ENCODE results near the gene HPN. TPM values are rescaled to one million over a fixed set of nuclear protein-coding genes. Genes with fewer than 3 reads are reported as not detected.

HPN gene
- total and polyA plus RNA-seq, 2 of the 13 experiments (the other 11 are each of a cell fraction or from before 2014, with no cell fraction given) = 46.7 to 261 TPM

DNA sequence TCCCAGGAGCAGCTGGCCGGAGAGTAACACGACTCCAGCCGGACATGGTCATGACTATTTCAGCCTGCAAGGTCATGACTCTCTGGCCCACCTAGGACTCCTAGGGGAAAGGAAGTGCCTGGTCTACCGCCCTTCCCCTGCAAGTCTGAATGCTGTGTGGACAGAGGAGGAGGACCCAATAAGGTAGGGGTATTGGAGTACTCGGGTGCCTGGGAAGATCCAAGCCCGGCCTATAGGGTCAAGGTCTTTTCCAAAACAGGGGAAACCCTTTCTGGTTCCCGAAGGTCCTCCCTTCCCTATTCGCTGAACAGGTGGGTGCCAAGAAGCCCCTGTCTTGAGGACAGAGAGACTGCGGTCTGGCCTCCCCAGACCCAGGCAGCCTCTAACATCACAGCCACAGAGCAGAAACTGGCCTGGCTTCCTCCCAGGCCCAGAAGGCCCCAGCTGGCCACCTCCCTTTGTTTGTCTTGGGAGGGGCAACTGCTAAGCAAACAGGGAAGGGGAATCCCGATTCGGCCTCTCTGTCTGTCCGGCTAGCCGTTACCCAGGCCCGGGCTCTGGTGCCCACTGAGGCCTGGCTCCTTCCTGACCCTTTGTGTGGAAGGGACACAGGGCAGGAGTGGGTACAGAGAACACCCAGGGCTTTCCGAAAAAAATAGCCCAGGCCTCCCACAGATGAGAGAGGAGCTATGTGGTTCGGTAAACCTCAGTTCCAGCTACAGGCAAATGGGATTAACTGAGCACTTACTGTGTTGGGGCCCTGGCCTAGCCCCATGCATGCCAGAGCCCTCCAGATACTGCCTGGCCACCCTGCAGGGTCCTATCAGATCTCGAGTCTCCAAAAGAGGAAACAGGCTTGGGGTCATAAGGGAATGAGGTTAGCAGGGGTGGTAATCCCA is 46.6 kb upstream of the HPN start (continued):
- TF ChIP-seq, protein P1, sequence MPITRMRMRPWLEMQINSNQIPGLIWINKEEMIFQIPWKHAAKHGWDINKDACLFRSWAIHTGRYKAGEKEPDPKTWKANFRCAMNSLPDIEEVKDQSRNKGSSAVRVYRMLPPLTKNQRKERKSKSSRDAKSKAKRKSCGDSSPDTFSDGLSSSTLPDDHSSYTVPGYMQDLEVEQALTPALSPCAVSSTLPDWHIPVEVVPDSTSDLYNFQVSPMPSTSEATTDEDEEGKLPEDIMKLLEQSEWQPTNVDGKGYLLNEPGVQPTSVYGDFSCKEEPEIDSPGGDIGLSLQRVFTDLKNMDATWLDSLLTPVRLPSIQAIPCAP (CRISPR knock-in tag; IDR thresholded peaks at IDR 0.05; ENCODE audit: low read depth) = no peak
- TF ChIP-seq ZBTB46 (CRISPR knock-in tag; IDR thresholded peaks at IDR 0.05; ENCODE audit: borderline replicate concordance) = no peak
- TF ChIP-seq ZNF556 (CRISPR knock-in tag; IDR thresholded peaks at IDR 0.05; ENCODE audit: borderline replicate concordance) = peak; percentile 25; the same call in 1 of the 2 replicates
- no peak for TF ChIP-seq SNRNP70 (IDR thresholded peaks at IDR 0.05; ENCODE audit: low read depth, low read length)
- 0 out of 2 replicates have a peak, but pooled peaks have one; percentile 18 for TF ChIP-seq KLF9 (CRISPR knock-in tag; IDR thresholded peaks at IDR 0.05; ENCODE audit: low read depth)
- TF ChIP-seq TSC22D2 (CRISPR knock-in tag; IDR thresholded peaks at IDR 0.05; ENCODE audit: borderline replicate concordance) = peak; percentile 58; the same call in 1 of the 2 replicates
- no peak for TF ChIP-seq EZH2 (conservative IDR thresholded peaks at IDR 0.05; ENCODE audit: low read depth, low read length)
- peak; percentile 46; the same call in 1 of the 2 replicates for TF ChIP-seq ZNF670 (CRISPR knock-in tag; IDR thresholded peaks at IDR 0.05; ENCODE audit: borderline replicate concordance)
- no peak for TF ChIP-seq MTA3 (CRISPR knock-in tag; IDR thresholded peaks at IDR 0.05)
- TF ChIP-seq, protein P2, sequence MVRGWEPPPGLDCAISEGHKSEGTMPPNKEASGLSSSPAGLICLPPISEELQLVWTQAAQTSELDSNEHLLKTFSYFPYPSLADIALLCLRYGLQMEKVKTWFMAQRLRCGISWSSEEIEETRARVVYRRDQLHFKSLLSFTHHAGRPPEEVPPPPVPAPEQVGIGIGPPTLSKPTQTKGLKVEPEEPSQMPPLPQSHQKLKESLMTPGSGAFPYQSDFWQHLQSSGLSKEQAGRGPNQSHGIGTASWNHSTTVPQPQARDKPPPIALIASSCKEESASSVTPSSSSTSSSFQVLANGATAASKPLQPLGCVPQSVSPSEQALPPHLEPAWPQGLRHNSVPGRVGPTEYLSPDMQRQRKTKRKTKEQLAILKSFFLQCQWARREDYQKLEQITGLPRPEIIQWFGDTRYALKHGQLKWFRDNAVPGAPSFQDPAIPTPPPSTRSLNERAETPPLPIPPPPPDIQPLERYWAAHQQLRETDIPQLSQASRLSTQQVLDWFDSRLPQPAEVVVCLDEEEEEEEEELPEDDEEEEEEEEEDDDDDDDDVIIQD (CRISPR knock-in tag; IDR thresholded peaks at IDR 0.05; ENCODE audit: low read depth) = 0 out of 2 replicates have a peak, but pooled peaks have one; percentile 46
- no peak for TF ChIP-seq HES4 (CRISPR knock-in tag; IDR thresholded peaks at IDR 0.05; ENCODE audit: borderline replicate concordance)
- peak; percentile 50 for TF ChIP-seq ASH2L (IDR thresholded peaks at IDR 0.05; ENCODE audit: insufficient read length, low read depth, low read length)
- TF ChIP-seq ZNF546 (CRISPR knock-in tag; conservative IDR thresholded peaks at IDR 0.05) = no peak
- TF ChIP-seq HIVEP1 (CRISPR knock-in tag; IDR thresholded peaks at IDR 0.05) = peak; percentile 99
- no peak for TF ChIP-seq ZFAT (CRISPR knock-in tag; conservative IDR thresholded peaks at IDR 0.05)
- TF ChIP-seq, protein P3, sequence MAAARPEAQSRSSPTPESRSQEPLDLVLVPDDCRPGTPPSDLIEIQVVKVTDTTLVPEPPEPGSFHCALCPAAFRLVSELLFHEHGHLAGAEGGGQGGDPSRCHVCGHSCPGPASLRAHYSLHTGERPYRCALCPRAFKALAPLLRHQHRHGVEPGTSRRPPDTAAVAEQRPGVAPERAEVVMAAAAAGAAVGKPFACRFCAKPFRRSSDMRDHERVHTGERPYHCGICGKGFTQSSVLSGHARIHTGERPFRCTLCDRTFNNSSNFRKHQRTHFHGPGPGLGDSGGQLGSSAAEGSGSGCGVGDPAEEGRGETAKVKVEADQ (CRISPR knock-in tag; IDR thresholded peaks at IDR 0.05; ENCODE audit: borderline replicate concordance) = no peak; the same call in 1 of the 2 replicates
- TF ChIP-seq, protein P4, sequence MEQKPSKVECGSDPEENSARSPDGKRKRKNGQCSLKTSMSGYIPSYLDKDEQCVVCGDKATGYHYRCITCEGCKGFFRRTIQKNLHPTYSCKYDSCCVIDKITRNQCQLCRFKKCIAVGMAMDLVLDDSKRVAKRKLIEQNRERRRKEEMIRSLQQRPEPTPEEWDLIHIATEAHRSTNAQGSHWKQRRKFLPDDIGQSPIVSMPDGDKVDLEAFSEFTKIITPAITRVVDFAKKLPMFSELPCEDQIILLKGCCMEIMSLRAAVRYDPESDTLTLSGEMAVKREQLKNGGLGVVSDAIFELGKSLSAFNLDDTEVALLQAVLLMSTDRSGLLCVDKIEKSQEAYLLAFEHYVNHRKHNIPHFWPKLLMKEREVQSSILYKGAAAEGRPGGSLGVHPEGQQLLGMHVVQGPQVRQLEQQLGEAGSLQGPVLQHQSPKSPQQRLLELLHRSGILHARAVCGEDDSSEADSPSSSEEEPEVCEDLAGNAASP (CRISPR knock-in tag; IDR thresholded peaks at IDR 0.05; ENCODE audit: borderline replicate concordance) = peak; percentile 85
- TF ChIP-seq RNF219 (CRISPR knock-in tag; IDR thresholded peaks at IDR 0.05) = no peak
- 0 out of 2 replicates have a peak, but pooled peaks have one; percentile 59 for TF ChIP-seq JUN (CRISPR knock-in tag; IDR thresholded peaks at IDR 0.05)
